ENCODE measurements around the gene TMEM248. TPM values are rescaled to one million over a fixed set of nuclear protein-coding genes. Genes with fewer than 3 reads are reported as not detected.
"Not testable (repeated sequence)": the region's sequence is repeated elsewhere in the genome, so short reads cannot be mapped to it uniquely, and the experiment has no call there.

The TMEM248 gene
- total RNA-seq (2014; rRNA removed; shearing (Covaris generic)), result 101 and 108 TPM in 2 replicates
- polyA plus RNA-seq (2015; cell fraction: cytosol; rRNA removed), result 76.8 and 80.7 TPM in 2 replicates
- 51.1 and 58.8 TPM in 2 replicates for polyA plus RNA-seq (2015; cell fraction: nucleus; rRNA removed)

- DNase-seq (ENCODE audit: low read depth), result peak; percentile 85
Observed at GRCh38 chr7:66920769-66921395, at the start of gene TMEM248. Gene TMEM248 (plus strand): TSS chr7:66921225. CDS start chr7:66941866, 20,641 bp downstream.

GRCh38 chr7:66873476-66873875 is 47.5 kb upstream of the TMEM248 start:
- DNase-seq (ENCODE audit: low read depth), result no peak

- peak; percentile 16 for DNase-seq (ENCODE audit: low read depth)
Observed at GRCh38 chr7:66877577-66878300, 43.3 kb upstream of the TMEM248 start.

DNA sequence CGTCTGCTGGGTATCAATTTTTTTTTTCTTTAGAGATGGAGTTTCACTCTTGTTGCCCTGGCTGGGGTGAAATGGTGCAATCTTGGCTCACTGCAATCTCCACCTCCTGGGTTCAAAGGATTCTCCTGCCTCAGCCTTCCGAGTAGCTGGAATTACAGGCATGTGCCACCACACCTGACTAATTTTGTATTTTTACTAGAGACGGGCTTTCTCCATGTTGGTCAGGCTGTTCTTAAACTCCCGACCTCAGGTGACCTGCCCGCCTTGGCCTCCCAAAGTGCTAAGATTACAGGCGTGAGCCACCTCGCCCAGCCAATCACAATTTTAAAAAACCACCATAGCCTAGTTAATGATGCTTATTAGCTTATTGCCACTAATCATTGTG is 42.7 kb upstream of the TMEM248 start:
- DNase-seq (ENCODE audit: low read depth), result not testable (repeated sequence)

GRCh38 chr7:66880053-66880452 is 41.0 kb upstream of the TMEM248 start:
- DNase-seq (ENCODE audit: low read depth), result no peak

- not testable (repeated sequence) for DNase-seq (ENCODE audit: low read depth)
Observed at GRCh38 chr7:66880577-66880976, 40.4 kb upstream of the TMEM248 start.

- DNase-seq (ENCODE audit: low read depth), result peak; percentile 69
Observed at GRCh38 chr7:66883716-66884115, 37.3 kb upstream of the TMEM248 start.

DNA sequence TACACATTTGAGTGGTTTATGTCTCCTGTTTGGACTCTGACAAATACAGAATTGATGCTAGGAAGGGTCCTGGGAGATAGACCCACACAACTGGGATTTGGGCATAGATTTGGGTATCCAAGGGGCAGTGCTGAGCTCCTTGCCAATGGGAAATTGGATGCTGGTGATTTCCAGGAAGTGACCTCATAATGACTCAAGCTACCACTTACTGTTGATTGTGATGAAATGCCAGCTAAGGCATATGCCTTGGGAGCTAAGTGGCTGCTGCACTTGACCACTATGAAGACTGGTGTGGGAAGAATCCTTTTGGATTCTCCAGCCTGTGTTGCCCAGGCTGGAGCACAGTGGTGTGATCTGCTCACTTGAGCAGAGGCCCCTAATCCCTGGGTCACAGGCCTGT is 36.5 kb upstream of the TMEM248 start:
- peak; percentile 80 for DNase-seq (ENCODE audit: low read depth)

- DNase-seq (ENCODE audit: low read depth), result no peak
Observed at GRCh38 chr7:66886152-66886551, 34.9 kb upstream of the TMEM248 start.

DNA sequence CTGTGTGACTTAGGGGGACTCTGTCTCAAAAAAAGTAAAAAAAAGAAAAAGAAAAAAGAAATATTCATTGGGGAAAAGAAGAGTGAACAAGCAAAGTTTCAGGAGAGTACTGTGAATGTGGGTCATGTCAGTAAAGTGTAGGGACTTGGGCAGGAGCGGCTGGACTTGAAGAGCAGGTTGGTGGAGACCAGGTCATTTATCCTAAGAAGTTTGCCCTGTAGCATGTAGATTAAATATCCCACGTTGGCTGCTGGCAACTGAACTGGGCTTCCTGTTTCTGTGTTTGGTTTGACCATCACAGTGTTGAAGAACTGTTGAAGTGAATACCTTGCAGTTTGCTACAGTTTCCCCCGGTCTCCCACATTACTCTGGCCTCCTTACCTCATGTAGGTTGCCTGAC is 32.8 kb upstream of the TMEM248 start:
- not testable (repeated sequence) for DNase-seq (ENCODE audit: low read depth)

- no peak for DNase-seq (ENCODE audit: low read depth)
Observed at GRCh38 chr7:66894463-66895080, 26.5 kb upstream of the TMEM248 start.

DNA sequence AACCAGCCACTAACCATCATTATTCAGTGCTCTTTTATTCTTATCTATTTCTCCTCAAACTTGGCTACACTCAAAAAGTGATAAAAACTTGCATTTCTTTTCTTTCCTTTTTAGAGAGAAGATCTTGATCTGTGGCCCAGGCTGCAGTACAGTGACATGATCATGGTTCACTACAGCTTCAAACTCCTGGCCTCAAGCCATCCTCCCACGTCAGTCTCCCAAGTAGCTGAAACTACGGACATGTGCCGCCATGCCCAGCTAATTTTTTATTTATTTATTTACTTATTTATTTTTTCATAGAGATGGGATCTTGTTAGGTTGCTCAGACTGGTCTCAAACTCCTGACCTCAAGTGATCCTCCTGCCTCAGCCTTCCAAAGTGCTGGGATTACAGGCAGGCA is 24.6 kb upstream of the TMEM248 start:
- DNase-seq (ENCODE audit: low read depth), result no peak

GRCh38 chr7:66899552-66900280 is 21.3 kb upstream of the TMEM248 start:
- DNase-seq (ENCODE audit: low read depth), result no peak

- DNase-seq (ENCODE audit: low read depth), result no peak
Observed at GRCh38 chr7:66901941-66902843, 18.8 kb upstream of the TMEM248 start.

DNA sequence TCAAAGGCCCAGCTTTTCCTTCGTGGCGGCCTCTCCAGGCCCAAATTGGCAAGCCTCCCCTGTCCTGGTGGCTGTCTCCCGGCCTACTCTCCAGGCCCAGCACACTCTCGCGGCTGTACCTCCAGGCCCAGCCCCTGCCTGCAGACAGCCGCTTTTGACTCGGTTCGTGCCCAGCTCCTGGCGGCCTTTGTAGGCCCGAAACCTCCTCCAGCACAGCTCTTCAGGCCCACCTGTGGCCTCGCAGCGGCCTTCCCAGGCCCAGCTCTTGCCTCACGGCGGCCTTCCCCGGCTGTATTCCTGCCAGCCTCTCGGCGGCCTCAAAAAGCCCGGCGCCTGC is 18.2 kb upstream of the TMEM248 start:
- DNase-seq (ENCODE audit: low read depth), result no peak

DNA sequence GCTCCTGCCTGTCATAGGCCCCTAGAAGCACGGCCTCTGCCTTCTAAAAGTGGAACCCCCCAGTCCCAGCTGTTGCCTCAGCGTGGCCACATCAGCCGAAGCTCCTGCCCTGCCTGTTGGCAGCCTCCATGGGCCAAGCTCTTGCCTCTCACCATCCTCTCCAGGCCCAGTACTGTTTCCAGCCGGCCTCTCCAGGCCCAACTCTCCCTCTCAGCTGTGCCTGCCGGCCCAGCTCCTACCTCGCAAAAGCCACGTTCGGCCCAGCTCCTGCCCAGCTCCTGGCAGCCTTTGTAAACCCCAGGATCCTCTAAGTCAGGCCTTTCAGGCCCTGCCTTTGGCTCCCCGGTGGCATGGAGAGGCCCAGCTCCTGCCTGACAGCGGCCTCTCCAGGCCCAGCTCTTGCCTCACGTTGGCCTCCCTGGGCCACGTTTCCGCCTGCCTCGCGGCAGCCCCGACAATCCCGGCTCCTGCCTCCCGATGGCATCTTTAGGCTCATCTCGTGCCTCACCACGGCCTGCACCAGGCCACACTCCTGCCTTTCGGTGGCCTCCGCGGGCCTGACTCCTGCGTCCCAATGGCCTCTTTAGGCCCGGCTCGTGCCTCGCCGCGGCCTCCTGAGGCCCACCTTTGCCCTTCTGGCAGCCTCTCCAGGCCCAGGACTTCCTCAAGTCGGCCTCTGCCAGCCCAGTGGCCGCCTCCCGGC is 17.5 kb upstream of the TMEM248 start:
- no peak for DNase-seq (ENCODE audit: low read depth)

GRCh38 chr7:66904063-66904593 is 16.9 kb upstream of the TMEM248 start:
- no peak for DNase-seq (ENCODE audit: low read depth)

DNA sequence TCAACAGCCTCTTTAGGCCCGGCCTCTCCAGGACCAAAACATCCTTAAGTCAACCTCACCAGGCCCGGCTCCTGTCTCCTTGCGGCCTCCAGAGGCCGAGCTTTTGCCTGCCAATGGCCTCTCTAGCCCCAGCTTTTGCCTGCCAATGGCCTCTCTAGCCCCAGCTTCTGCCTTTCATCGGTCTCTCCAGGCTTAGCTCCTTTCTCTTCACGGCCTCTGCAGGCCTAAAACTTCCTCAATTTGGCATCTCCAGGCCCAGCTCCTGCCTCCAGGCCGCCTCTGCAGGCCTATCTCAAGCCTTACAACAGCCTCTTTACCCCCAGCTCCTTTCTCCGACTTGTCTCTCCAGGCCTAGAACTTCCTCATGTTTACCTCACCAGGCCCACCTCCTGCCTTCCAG is 15.7 kb upstream of the TMEM248 start:
- DNase-seq (ENCODE audit: low read depth), result no peak

DNA sequence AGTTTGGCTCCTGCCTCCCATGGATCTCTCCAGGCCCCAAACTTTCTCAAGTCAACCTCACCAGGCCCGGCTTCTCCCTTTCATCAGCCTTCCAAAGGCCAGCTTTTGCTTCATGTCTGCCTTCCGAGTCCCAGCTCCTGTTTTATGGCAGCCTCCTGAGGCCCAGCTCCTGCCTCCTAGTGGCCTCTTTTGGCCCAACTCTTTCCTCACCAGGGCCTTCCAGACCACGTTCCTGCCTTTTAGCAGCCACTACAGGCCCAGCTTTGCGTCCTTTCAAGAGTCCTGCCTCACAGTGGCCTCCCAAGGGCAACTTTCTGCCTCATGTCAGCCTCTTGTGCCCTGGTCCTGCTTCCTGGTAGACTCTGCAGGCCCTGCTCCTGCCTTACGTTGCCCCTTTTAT is 15.3 kb upstream of the TMEM248 start:
- peak; percentile 23 for DNase-seq (ENCODE audit: low read depth)

GRCh38 chr7:66907731-66908130 is 13.3 kb upstream of the TMEM248 start:
- DNase-seq (ENCODE audit: low read depth), result no peak

Measured in HT1080 (cell line).